Trophoblast cell (in vitro differentiated cells and primary cell): ENCODE measurements around the gene ADGRG3.
"Not testable (repeated sequence)": the region's sequence is repeated elsewhere in the genome, so short reads cannot be mapped to it uniquely, and the experiment has no call there.

Source experiments
- DNase-seq, 2 donors: peaks; one replicate each; pipeline ENCODE4 v3.0.0-alpha.2; 2016
- H2AFZ ChIP-seq: 2 replicates; pipeline ENCODE4 v1.6.1; 2013; ENCODE audit warnings: low read length, moderate library complexity, mild to moderate bottlenecking; ENCODE audit not compliant: insufficient read depth, poor library complexity
- H2AK5ac ChIP-seq: 2 replicates; pipeline ENCODE4 v1.6.1; 2013; ENCODE audit warnings: mild to moderate bottlenecking, low read length
- H2BK120ac ChIP-seq: 2 replicates; pipeline ENCODE4 v1.6.1; 2013; ENCODE audit warnings: low read length, mild to moderate bottlenecking, moderate library complexity; ENCODE audit not compliant: insufficient read depth, poor library complexity
- H2BK12ac ChIP-seq: 2 replicates; pipeline ENCODE4 v1.6.1; 2013; ENCODE audit warnings: mild to moderate bottlenecking, low read length, moderate library complexity
- H2BK5ac ChIP-seq: 2 replicates; pipeline ENCODE4 v1.6.1; 2013; ENCODE audit warnings: low read length, low read depth, moderate library complexity, mild to moderate bottlenecking; ENCODE audit not compliant: poor library complexity
- H3K14ac ChIP-seq: 2 replicates; pipeline ENCODE4 v1.6.1; 2013; ENCODE audit warnings: mild to moderate bottlenecking, low read length
- H3K18ac ChIP-seq: 2 replicates; pipeline ENCODE4 v1.6.1; 2013; ENCODE audit warnings: mild to moderate bottlenecking, low read length
- H3K23ac ChIP-seq: 2 replicates; pipeline ENCODE4 v1.6.1; 2013; ENCODE audit warnings: low read length
- H3K27ac ChIP-seq: 2 replicates; pipeline ENCODE4 v1.5.1; 2013; ENCODE audit warnings: low read depth, mild to moderate bottlenecking, inconsistent platforms, low read length, moderate library complexity
- H3K27me3 ChIP-seq: 2 replicates; pipeline ENCODE4 v1.6.1; 2013; ENCODE audit warnings: inconsistent platforms, mild to moderate bottlenecking, low read length, moderate library complexity; ENCODE audit not compliant: insufficient read depth
- H3K36me3 ChIP-seq, 2 experiments: 1 replicate in 1 of 2; 2 replicates in 1 of 2; pipeline ENCODE4 v1.6.1; 2013; ENCODE audit warnings: low read length in 2 of 2, mild to moderate bottlenecking in 2 of 2, moderate library complexity in 1 of 2; ENCODE audit not compliant: insufficient read depth in 2 of 2, control insufficient read depth in 1 of 2
- H3K4ac ChIP-seq: 2 replicates; pipeline ENCODE4 v1.6.1; 2013; ENCODE audit warnings: low read depth, mild to moderate bottlenecking, low read length, moderate library complexity
- H3K4me1 ChIP-seq, 2 experiments: 1 replicate in 1 of 2; 2 replicates in 1 of 2; pipeline ENCODE4 v1.6.1; 2013; ENCODE audit warnings: low read length in 2 of 2, mild to moderate bottlenecking in 2 of 2, moderate library complexity in 1 of 2; ENCODE audit not compliant: insufficient read depth in 2 of 2, control insufficient read depth in 1 of 2
- H3K4me2 ChIP-seq: 2 replicates; pipeline ENCODE4 v1.6.1; 2013; ENCODE audit warnings: inconsistent platforms, mild to moderate bottlenecking, low read length, moderate library complexity
- H3K4me3 ChIP-seq: 2 replicates; pipeline ENCODE4 v1.5.1; 2013; ENCODE audit warnings: mild to moderate bottlenecking, low read depth, low read length, inconsistent platforms
- H3K79me1 ChIP-seq: one replicate; pipeline ENCODE4 v1.6.1; 2013; ENCODE audit warnings: low read length
- H3K79me2 ChIP-seq: 2 replicates; pipeline ENCODE4 v1.6.1; 2013; ENCODE audit warnings: low read length, mild to moderate bottlenecking; ENCODE audit not compliant: control insufficient read depth, insufficient read depth, poor library complexity
- H3K9ac ChIP-seq: 2 replicates; pipeline ENCODE4 v1.6.1; 2013; ENCODE audit warnings: mild to moderate bottlenecking, low read length
- H3K9me3 ChIP-seq: 2 replicates; pipeline ENCODE4 v1.6.1; 2013; ENCODE audit warnings: low read depth, mild to moderate bottlenecking, control low read depth, inconsistent platforms, low read length; ENCODE audit not compliant: insufficient read depth
- H4K12ac ChIP-seq: 2 replicates; pipeline ENCODE4 v1.6.1; 2013; ENCODE audit warnings: low read depth, mild to moderate bottlenecking, low read length, moderate library complexity
- H4K8ac ChIP-seq: 2 replicates; pipeline ENCODE4 v1.6.1; 2013; ENCODE audit warnings: low read depth, mild to moderate bottlenecking, low read length, moderate library complexity
- H4K91ac ChIP-seq: one replicate; pipeline ENCODE4 v1.6.1; 2013; ENCODE audit warnings: low read depth, mild to moderate bottlenecking, low read length, moderate library complexity
- WGBS: extraction: QIAGEN DNeasy Blood & Tissue Kit; methylation state at CpG from one replicate; pipeline ENCODE4 v1.1.7; 2013; ENCODE audit warnings: missing lambda C conversion rate; ENCODE audit not compliant: insufficient read length, insufficient coverage; ENCODE audit errors: extremely low coverage; 5-methylcytosine and 5-hydroxymethylcytosine counted together

ADGRG3 gene

DNA sequence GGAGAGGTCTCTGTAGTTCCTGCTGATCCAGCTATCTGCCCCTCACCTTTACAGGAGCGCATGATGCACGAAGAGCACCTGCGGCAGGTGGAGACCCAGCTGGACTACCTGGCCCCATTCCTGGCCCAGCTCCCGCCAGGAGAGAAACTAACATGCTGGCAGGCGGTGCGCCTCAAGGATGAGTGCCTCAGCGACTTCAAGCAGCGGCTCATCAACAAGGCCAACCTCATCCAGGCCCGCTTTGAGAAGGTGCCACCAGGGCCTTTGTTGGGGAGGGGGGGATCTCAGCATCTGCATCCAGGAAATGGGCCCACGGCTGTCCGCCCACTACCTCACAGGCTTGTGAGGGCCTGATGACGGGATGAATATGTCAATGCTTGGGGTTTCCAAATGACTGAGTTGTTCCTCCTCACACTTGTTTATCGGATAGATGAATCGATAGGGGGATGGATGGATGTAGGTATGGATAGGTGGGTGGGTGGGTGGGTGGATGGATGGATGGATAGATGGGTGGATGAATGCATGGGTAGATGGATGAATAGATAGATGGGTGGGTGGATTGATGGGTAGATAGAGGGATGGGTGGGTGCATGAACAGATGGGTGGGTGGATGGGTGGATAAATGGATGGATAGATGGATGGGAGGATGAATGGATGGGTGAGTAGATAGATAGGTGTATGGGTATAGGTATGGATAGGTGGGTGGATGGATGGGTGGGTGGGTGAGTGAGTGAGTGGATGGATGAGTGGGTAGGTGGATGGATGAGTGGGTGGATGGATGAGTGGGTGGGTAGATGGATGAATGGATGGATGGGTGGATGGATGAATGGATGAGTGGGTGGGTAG is 60.5 kb downstream of the ADGRG3 start:
- H2AK5ac ChIP-seq, result no peak overlapping the region
- H3K23ac ChIP-seq, result no peak overlapping the region
- H3K9ac ChIP-seq, result no peak overlapping the region
- no peak overlapping the region for H3K27ac ChIP-seq
- H3K4ac ChIP-seq, result no peak overlapping the region
- H3K14ac ChIP-seq, result no peak overlapping the region
- no peaks in the 10 kb centered on the region for H3K36me3 ChIP-seq
- H4K91ac ChIP-seq, result no peak overlapping the region
- no peak overlapping the region for H2BK120ac ChIP-seq
- no peak overlapping the region for H4K12ac ChIP-seq
- H3K4me1 ChIP-seq, result no peaks in the 10 kb centered on the region
- H2BK12ac ChIP-seq, result no peak overlapping the region
- no CpG with 5 or more reads among the region's 14 CpGs for WGBS
- H2BK5ac ChIP-seq, result no peak overlapping the region
- H3K4me2 ChIP-seq, result no peak overlapping the region
- no peak overlapping the region for H3K18ac ChIP-seq
- H3K79me1 ChIP-seq, result no peaks in the 10 kb centered on the region
- no peak overlapping the region for H4K8ac ChIP-seq
- no peaks in the 10 kb centered on the region for H3K79me2 ChIP-seq
- H3K27me3 ChIP-seq, result no peaks in the 10 kb centered on the region
- DNase-seq, result no peak
- no peak overlapping the region for H2AFZ ChIP-seq
- H3K4me3 ChIP-seq, result no peak overlapping the region
- H3K9me3 ChIP-seq, result peaks cover 4% of the 10 kb centered on the region

DNA sequence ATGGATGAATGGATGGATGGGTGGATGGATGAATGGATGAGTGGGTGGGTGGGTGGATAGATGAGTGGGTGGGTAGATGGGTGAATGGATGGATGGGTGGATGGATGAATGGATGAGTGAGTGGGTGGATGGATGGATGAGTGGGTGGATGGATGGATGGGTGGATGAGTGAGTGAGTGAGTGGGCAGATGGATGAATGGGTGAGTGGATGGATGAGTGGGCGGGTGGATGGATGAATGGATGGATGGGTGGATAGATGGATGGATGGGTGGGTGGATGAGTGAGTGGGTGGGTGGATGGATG is 61.0 kb downstream of the ADGRG3 start:
- Histone ChIP-seq H2BK12ac (no peak overlapping the region), H4K8ac (no peak overlapping the region), H3K18ac (no peak overlapping the region), H4K12ac (no peak overlapping the region), H3K4ac (no peak overlapping the region), H4K91ac (no peak overlapping the region), H2BK5ac (no peak overlapping the region), H3K79me2 (no peaks in the 10 kb centered on the region), H3K4me2 (no peak overlapping the region), H3K27ac (no peak overlapping the region), H3K9ac (no peak overlapping the region), H2AFZ (no peak overlapping the region), H3K14ac (no peak overlapping the region), H2BK120ac (no peak overlapping the region), H3K23ac (no peak overlapping the region), H3K4me3 (no peak overlapping the region), H3K27me3 (no peaks in the 10 kb centered on the region), H3K4me1 (no peaks in the 10 kb centered on the region), H2AK5ac (no peak overlapping the region), H3K36me3 (no peaks in the 10 kb centered on the region), H3K79me1 (no peaks in the 10 kb centered on the region), H3K9me3 (peaks cover 4% of the 10 kb centered on the region)
- no peak for DNase-seq
- WGBS, result no CpG with 5 or more reads among the region's 1 CpG

GRCh38 chr16:57729852-57730251 is 61.7 kb downstream of the ADGRG3 start:
- H3K9ac ChIP-seq, H3K23ac ChIP-seq, H3K18ac ChIP-seq, H3K4me3 ChIP-seq, DNase-seq, H2BK12ac ChIP-seq, H2BK120ac ChIP-seq, H4K91ac ChIP-seq, H3K4me2 ChIP-seq, H3K36me3 ChIP-seq, H3K79me1 ChIP-seq, H3K14ac ChIP-seq, H3K27me3 ChIP-seq, H3K27ac ChIP-seq, H3K4ac ChIP-seq, H3K4me1 ChIP-seq, H2AK5ac ChIP-seq, H3K79me2 ChIP-seq, H4K12ac ChIP-seq, H2AFZ ChIP-seq, H2BK5ac ChIP-seq, H3K9me3 ChIP-seq, H4K8ac ChIP-seq: not testable (repeated sequence)
- 100% methylated on average over 3 of the region's 6 CpGs for WGBS

- no peaks in the 10 kb centered on the region for H3K27me3 ChIP-seq
- H3K18ac ChIP-seq, result no peak overlapping the region
- no peak overlapping the region for H3K4me3 ChIP-seq
- no peak overlapping the region for H2AFZ ChIP-seq
- DNase-seq, result no peak
- H3K23ac ChIP-seq, result no peak overlapping the region
- H3K4me2 ChIP-seq, result no peak overlapping the region
- H3K79me1 ChIP-seq, result peaks cover 5% of the 10 kb centered on the region
- no peaks in the 10 kb centered on the region for H3K36me3 ChIP-seq
- no peak overlapping the region for H4K91ac ChIP-seq
- no peak overlapping the region for H2BK120ac ChIP-seq
- no CpG with 5 or more reads among the region's 13 CpGs for WGBS
- H3K9ac ChIP-seq, result no peak overlapping the region
- H4K8ac ChIP-seq, result no peak overlapping the region
- H2BK12ac ChIP-seq, result no peak overlapping the region
- H2AK5ac ChIP-seq, result no peak overlapping the region
- H3K9me3 ChIP-seq, result peaks cover 4% of the 10 kb centered on the region
- peaks cover under 1 to 5% of the 10 kb centered on the region in 2 experiments for H3K4me1 ChIP-seq
- no peak overlapping the region for H3K4ac ChIP-seq
- no peak overlapping the region for H3K14ac ChIP-seq
- H2BK5ac ChIP-seq, result no peak overlapping the region
- peaks cover 3% of the 10 kb centered on the region for H3K79me2 ChIP-seq
- no peak overlapping the region for H4K12ac ChIP-seq
- no peak overlapping the region for H3K27ac ChIP-seq
These were observed 62.9 kb downstream of the ADGRG3 start for GRCh38 chr16:57730771-57731730.
